Measurements from ENCODE around the gene TSGA10.

Gene TSGA10

DNA sequence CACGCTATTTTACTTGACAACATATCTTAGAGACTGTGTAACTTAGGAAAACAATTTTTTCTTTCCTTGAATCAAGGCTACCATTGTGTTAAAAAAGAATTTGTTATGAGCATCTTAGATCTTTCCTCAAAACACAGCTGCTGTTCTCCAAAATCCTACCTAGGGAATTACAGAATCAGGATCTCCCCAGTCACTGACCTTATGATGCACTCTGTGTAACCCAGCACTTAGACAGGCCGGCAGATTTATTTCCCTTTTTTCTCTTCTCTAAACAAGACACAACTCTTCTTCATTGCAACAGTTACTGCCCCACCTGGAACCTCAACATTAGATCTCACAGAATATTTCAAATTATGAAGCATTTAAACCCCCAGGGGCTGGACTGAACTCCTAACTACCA is 26.8 kb downstream of the TSGA10 start:
- TF ChIP-seq, protein P1, sequence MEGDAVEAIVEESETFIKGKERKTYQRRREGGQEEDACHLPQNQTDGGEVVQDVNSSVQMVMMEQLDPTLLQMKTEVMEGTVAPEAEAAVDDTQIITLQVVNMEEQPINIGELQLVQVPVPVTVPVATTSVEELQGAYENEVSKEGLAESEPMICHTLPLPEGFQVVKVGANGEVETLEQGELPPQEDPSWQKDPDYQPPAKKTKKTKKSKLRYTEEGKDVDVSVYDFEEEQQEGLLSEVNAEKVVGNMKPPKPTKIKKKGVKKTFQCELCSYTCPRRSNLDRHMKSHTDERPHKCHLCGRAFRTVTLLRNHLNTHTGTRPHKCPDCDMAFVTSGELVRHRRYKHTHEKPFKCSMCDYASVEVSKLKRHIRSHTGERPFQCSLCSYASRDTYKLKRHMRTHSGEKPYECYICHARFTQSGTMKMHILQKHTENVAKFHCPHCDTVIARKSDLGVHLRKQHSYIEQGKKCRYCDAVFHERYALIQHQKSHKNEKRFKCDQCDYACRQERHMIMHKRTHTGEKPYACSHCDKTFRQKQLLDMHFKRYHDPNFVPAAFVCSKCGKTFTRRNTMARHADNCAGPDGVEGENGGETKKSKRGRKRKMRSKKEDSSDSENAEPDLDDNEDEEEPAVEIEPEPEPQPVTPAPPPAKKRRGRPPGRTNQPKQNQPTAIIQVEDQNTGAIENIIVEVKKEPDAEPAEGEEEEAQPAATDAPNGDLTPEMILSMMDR (conservative IDR thresholded peaks at IDR 0.05; ENCODE audit: low read depth, low read length), result no peak
- DNase-seq (ENCODE audit: low read depth), result no peak
- H3K4me3 ChIP-seq (ENCODE audit: low read length), result no peak overlapping the region

DNA sequence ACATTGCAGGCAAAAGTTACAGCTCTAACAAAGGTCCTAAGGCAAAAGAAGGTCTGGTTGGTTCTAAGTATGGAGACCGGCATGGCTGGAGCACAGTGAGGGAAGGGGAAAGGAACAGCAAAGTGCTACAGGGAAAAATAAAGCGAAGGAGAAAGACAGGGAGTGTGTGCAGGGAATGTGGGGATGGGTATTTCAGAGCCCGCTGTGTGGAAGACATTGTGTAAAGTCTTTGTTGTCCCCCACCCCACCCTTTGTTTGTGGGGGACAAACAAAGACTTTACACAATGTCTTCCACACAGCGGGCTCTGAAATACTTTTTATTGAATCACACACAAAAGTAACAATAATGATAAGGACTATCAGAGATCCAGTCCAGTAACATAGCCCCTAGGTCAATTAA is 42.1 kb downstream of the TSGA10 start:
- DNase-seq (ENCODE audit: low read depth), result no peak
- TF ChIP-seq, protein P1 (conservative IDR thresholded peaks at IDR 0.05; ENCODE audit: low read depth, low read length), result no peak
- H3K4me3 ChIP-seq (ENCODE audit: low read length), result no peak overlapping the region

DNA sequence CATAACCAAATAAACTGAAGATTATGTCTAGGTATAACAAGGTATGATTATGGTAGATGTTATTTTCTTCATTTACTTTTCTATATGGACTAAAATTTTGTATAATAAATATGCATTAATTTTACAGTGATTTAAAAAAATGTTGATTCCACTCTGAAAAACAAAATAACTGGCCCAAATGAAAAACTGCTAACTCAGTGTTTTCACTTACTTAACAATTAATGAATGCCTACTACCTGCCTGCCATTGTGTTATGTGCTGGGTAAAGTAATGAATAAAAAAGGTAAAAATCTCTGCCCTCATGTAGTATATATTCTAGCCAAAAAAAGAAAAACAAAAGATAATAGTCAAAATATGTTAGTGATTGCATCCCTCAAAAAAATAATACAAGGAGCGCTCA is 42.8 kb downstream of the TSGA10 start:
- no peak for DNase-seq (ENCODE audit: low read depth)
- TF ChIP-seq, protein P1 (conservative IDR thresholded peaks at IDR 0.05; ENCODE audit: low read depth, low read length), result no peak
- H3K4me3 ChIP-seq (ENCODE audit: low read length), result no peak overlapping the region

DNA sequence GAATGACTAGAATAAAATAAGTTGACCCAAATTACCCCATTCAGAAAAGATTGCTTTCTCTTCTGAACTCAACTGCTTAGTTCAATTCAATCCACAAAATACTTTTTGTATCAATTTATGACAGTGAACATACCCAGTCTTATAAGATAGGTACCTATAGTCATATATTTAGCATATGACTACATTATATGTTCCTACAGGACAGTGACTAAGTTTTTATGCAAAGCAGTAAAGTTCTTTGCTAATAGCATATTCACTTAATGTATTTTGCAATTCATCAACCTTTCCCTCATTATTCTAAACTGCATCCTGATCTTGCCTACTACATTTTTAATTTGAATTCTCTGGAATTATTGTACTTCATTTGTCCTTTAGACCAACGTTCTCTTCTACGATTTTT is 43.5 kb downstream of the TSGA10 start:
- H3K4me3 ChIP-seq (ENCODE audit: low read length), result no peak overlapping the region
- TF ChIP-seq, protein P1 (conservative IDR thresholded peaks at IDR 0.05; ENCODE audit: low read depth, low read length), result no peak
- DNase-seq (ENCODE audit: low read depth), result no peak

DNA sequence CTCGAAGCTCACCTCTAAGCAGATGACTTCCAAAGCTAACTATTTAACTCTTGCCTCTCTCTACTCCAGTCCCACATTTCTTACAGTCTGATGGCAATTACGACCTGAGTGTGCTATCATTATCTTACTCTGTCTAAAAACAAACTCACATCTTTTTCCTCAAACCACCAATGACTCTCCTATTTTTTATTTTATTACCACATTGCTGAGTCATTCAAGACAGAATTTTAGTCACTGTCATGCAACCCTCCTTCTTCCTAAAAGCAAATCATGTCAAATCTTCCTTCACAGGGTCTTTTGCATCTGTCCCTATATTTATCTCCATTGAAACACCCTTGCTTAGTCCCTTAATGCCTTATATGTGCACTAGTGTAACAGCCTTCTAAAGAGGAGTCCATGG is 47.8 kb downstream of the TSGA10 start:
- DNase-seq (ENCODE audit: low read depth), result no peak
- TF ChIP-seq, protein P1 (conservative IDR thresholded peaks at IDR 0.05; ENCODE audit: low read depth, low read length), result no peak

DNA sequence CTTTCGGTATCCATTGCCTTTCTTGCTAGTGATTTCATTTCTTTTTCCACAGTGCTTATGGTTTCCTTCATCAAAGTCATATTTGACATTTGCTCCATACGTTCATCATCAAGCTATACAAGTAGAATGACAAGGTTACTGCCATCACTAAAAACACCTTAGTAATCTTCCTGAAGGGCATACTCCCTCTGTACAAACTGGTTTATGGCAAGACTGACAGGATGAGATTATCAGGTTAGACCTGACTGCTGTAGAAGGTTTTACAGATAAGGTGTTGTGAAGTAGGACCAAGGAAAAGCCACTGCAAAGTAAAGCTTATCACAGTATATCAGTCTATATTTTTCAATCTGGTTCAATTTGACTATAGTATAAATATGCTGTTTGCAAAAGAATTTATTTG is 50.7 kb downstream of the TSGA10 start:
- no peak for DNase-seq (ENCODE audit: low read depth)
- TF ChIP-seq, protein P1 (conservative IDR thresholded peaks at IDR 0.05; ENCODE audit: low read depth, low read length), result no peak
- H3K4me3 ChIP-seq (ENCODE audit: low read length), result no peak overlapping the region

More for the DNA sequence above, 47.8 kb downstream of the TSGA10 start:
- H3K4me3 ChIP-seq (ENCODE audit: low read length), result no peak overlapping the region

DNA sequence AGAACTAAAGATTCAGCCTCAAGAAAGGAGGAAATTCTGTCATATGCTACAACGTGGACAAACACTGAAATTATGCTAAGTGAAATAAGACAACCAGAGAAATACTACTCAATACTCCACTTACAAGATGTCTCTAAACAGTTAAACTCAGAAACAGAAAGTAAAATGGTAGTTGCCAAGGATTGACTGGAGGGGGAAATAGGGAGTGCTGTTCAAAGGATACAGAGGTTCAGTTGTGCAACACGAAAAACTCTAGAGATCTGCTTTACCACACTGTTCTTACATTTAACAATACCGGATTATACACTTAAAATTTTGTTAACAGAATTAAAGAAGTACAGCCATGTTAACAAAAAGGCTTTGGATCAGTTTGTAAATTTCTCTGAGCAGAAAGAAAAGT is 53.0 kb downstream of the TSGA10 start:
- no peak overlapping the region for H3K4me3 ChIP-seq (ENCODE audit: low read length)
- no peak for DNase-seq (ENCODE audit: low read depth)
- TF ChIP-seq, protein P1 (conservative IDR thresholded peaks at IDR 0.05; ENCODE audit: low read depth, low read length), result no peak

Data from retinal pigment epithelial cell (primary cell).